HCT116 (cell line): ENCODE data around the gene RAD52. TPM values are rescaled to one million over a fixed set of nuclear protein-coding genes. Genes with fewer than 3 reads are reported as not detected.

Experiments used
- ATAC-seq: fragments of 200-7000 bp; cut with Tn5 transposase; 2 replicates; pipeline ENCODE4 v1.9.1; 2020; ENCODE audit warnings: mild to moderate bottlenecking, moderate library complexity
- BruUV-seq: library from RNA; stranded (reverse); fragments of 400-500 nt; replicated peaks from 2 replicates; lab custom pipeline; 2021; lab: Mats Ljungman, UMichigan
- CTCF ChIA-PET: fragments of 300-600 bp; sonication (Branson Sonifier 250); formaldehyde crosslinking; loops from one replicate; lab custom pipeline; 2021; ENCODE audit warnings: antibody characterized with exemption; lab: Charles Lee
- POLR2A ChIA-PET: fragments of 300-600, 350-600 bp; sonication (Branson Sonifier 250); formaldehyde crosslinking; loops from one replicate; lab custom pipeline; 2021; ENCODE audit warnings: antibody characterized with exemption; lab: Charles Lee
- RAD21 ChIA-PET, 2 experiments: fragments of 300-600 bp; sonication (Branson Sonifier 250); formaldehyde crosslinking; loops; one replicate each; lab custom pipeline; 2023; ENCODE audit warnings: low total read pairs in 2 of 2; ENCODE audit not compliant: uncharacterized antibody in 2 of 2, unreplicated experiment in 2 of 2, low non-redundant PET in 1 of 2; lab: Charles Lee
- DNase-seq: peaks from one replicate; pipeline ENCODE4 v3.0.0-alpha.2; 2010; ENCODE audit warnings: low read depth, low spot score
- H2AFZ ChIP-seq: fragments of 200-600 bp; shearing (Covaris generic), sonication (generic); 2 replicates; pipeline ENCODE4 v1.6.1; 2017; ENCODE audit warnings: low read depth, mixed run types, mixed read lengths, antibody characterized with exemption, low read length; ENCODE audit not compliant: poor library complexity, severe bottlenecking
- H3K27ac ChIP-seq: 2 replicates; pipeline ENCODE4 v1.5.1; 2012; ENCODE audit warnings: low read depth, low read length
- H3K27me3 ChIP-seq: fragments of 200-600 bp; sonication (generic); 2 replicates; pipeline ENCODE4 v1.6.1; 2016; ENCODE audit warnings: mixed run types, low read length, mixed read lengths; ENCODE audit not compliant: insufficient read depth
- H3K36me3 ChIP-seq, 2 experiments: fragments of 200-500 bp in 1 of 2; fragments of 200-600 bp in 1 of 2; sonication (Bioruptor generic) in 1 of 2; sonication (generic) in 1 of 2; 2 replicates each; pipeline versions ENCODE4 v1.5.1 to v1.6.1; 2014 to 2016; ENCODE audit warnings: low read length in 2 of 2, inconsistent platforms in 1 of 2, mixed read lengths in 1 of 2, mixed run types in 1 of 2; ENCODE audit not compliant: insufficient read depth in 2 of 2, control insufficient read depth in 1 of 2
- H3K4me1 ChIP-seq, 2 experiments: fragments of 200-600 bp in 1 of 2; sonication (generic) in 1 of 2; 2 replicates each; pipeline versions ENCODE4 v1.5.1 to v1.6.1; 2012 to 2017; ENCODE audit warnings: low read length in 2 of 2, inconsistent platforms in 1 of 2, mild to moderate bottlenecking in 1 of 2, mixed read lengths in 1 of 2, mixed run types in 1 of 2, moderate library complexity in 1 of 2; ENCODE audit not compliant: insufficient read depth in 2 of 2, control insufficient read depth in 1 of 2
- H3K4me2 ChIP-seq: fragments of 200-600 bp; sonication (generic); 2 replicates; pipeline ENCODE4 v1.6.1; 2017; ENCODE audit warnings: mixed run types, low read length, mixed read lengths
- H3K4me3 ChIP-seq, 2 experiments: fragments of 200-600 bp in 1 of 2; sonication (generic) in 1 of 2; replicated peaks in 1 of 2; 2 replicates each; pipeline ENCODE4 v1.5.1; 2011 to 2016; ENCODE audit warnings: low read length in 2 of 2, control low read depth in 1 of 2, low read depth in 1 of 2, mild to moderate bottlenecking in 1 of 2, mixed read lengths in 1 of 2, mixed run types in 1 of 2
- H3K79me2 ChIP-seq: fragments of 200-600 bp; sonication (generic); 2 replicates; pipeline ENCODE4 v1.6.1; 2017; ENCODE audit warnings: mild to moderate bottlenecking, mixed run types, low read length, moderate library complexity, mixed read lengths; ENCODE audit not compliant: insufficient read depth
- H3K9ac ChIP-seq: fragments of 200-600 bp; sonication (generic); 2 replicates; pipeline ENCODE4 v1.6.1; 2016; ENCODE audit warnings: low read length, mixed read lengths
- H3K9me2 ChIP-seq: fragments of 200-600 bp; sonication (generic), shearing (Covaris generic); 2 replicates; pipeline ENCODE4 v1.6.1; 2017; ENCODE audit warnings: mixed run types, mild to moderate bottlenecking, moderate library complexity; ENCODE audit not compliant: insufficient read depth
- H3K9me3 ChIP-seq, 2 experiments: fragments of 200-500 bp in 1 of 2; fragments of 200-600 bp in 1 of 2; sonication (Bioruptor generic) in 1 of 2; sonication (generic) in 1 of 2; 2 replicates each; pipeline ENCODE4 v1.6.1; 2014 to 2017; ENCODE audit warnings: low read length in 2 of 2, mixed read lengths in 2 of 2, inconsistent platforms in 1 of 2, low read depth in 1 of 2, mild to moderate bottlenecking in 1 of 2, mixed run types in 1 of 2, moderate library complexity in 1 of 2; ENCODE audit not compliant: control insufficient read depth in 1 of 2, insufficient read depth in 1 of 2
- H4K20me1 ChIP-seq: fragments of 200-600 bp; sonication (generic), shearing (Covaris generic); 2 replicates; pipeline ENCODE4 v1.6.1; 2017; ENCODE audit warnings: mixed run types, mild to moderate bottlenecking, moderate library complexity; ENCODE audit not compliant: insufficient read depth
- CBX3 ChIP-seq: IDR thresholded peaks from 2 replicates; pipeline ENCODE4 v1.6.1; 2012; ENCODE audit warnings: low read depth
- CTCF ChIP-seq, 3 experiments: fragments of 200-600 bp in 1 of 3; sonication (generic) in 1 of 3; IDR thresholded peaks in 2 of 3; conservative IDR thresholded peaks in 1 of 3; 2 replicates each; pipeline ENCODE4 v1.5.1; 2012 to 2017; ENCODE audit warnings: low read depth in 2 of 3, low read length in 2 of 3, antibody characterized with exemption in 1 of 3, borderline replicate concordance in 1 of 3, control low read depth in 1 of 3, mild to moderate bottlenecking in 1 of 3, mixed read lengths in 1 of 3, mixed run types in 1 of 3, moderate library complexity in 1 of 3; ENCODE audit not compliant: insufficient read depth in 1 of 3
- ZNF274 ChIP-seq: fragments of 200-500 bp; sonication (Bioruptor generic); IDR thresholded peaks from 2 replicates; pipeline ENCODE4 v1.6.1; 2014; ENCODE audit warnings: mild to moderate bottlenecking, low read depth, low read length, inconsistent platforms
- intact Hi-C: fragments of 100-400 bp; cut with micrococcal nuclease; formaldehyde crosslinking; loops from 2 replicates; pipeline ENCODE4 v1.10.0; 2022
- total RNA-seq: library from RNA; stranded (reverse); gene quantifications from one replicate; pipeline ENCODE4 v1.2.1, GENCODE V29; 2021; ENCODE audit not compliant: unreplicated experiment
- TF ChIP-seq, protein P1 (sequence below): IDR thresholded peaks from 2 replicates; pipeline ENCODE4 v1.6.1; 2012

RAD52 gene
- total RNA-seq, 1 experiment from 2014 or later, result 24.4 TPM

DNA sequence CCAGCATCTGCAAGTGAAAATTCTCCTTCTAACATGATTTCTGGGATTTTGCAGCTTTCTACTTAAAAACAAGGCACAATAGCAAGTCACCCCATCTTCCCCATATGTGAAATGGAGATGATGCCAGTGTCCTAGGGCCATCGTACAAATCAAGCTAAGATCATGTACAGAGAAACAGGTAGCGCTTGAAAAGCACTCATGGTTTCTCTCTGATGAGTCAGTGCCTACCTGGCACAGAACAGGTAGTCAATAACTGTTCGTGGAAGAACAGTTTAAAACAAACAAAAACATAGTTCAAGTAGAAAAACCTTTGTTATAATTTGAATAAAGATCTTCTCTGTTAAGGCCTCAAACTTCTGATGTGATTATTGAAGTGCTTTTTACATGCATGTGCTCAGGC is 46.9 kb downstream of the RAD52 start:
- DNase-seq (no peak), ATAC-seq (no peak)
- no peaks in the 10 kb centered on the region for H4K20me1 ChIP-seq
- ChIA-PET RAD21 (no interaction called here), POLR2A (no interaction called here), CTCF (no interaction called here)
- no peak overlapping the region for H3K27ac ChIP-seq
- H2AFZ ChIP-seq, result no peak overlapping the region
- intact Hi-C loops, result no loop called here
- H3K27me3 ChIP-seq, result no peaks in the 10 kb centered on the region
- H3K79me2 ChIP-seq, result no peaks in the 10 kb centered on the region
- BruUV-seq, result no TSS peak
- no peaks in the 10 kb centered on the region for H3K9me2 ChIP-seq
- H3K4me2 ChIP-seq, result no peak overlapping the region
- no peak for TF ChIP-seq ZNF274
- no peaks in the 10 kb centered on the region for H3K9me3 ChIP-seq
- H3K4me3 ChIP-seq, result no peak overlapping the region
- H3K4me1 ChIP-seq, result no peaks in the 10 kb centered on the region
- no peak overlapping the region for H3K9ac ChIP-seq
- peaks cover 28 to 47% of the 10 kb centered on the region in 2 experiments for H3K36me3 ChIP-seq

DNA sequence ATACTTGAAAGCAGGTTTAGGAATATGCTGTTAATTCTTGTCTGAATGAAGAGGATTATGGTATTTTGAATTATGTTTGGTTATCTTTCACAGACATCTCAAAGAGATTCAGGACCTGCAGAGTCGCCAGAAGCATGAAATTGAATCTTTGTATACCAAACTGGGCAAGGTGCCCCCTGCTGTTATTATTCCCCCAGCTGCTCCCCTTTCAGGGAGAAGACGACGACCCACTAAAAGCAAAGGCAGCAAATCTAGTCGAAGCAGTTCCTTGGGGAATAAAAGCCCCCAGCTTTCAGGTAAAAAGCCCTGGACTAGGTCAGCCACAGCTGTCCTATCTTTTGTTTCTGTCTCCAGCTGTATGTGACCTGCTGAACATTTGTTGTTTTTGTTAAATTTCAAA is 52.1 kb downstream of the RAD52 start:
- ChIA-PET CTCF (no interaction called here), RAD21 (no interaction called here), POLR2A (no interaction called here)
- intact Hi-C loops, result no loop called here
- no peaks in the 10 kb centered on the region for H3K9me3 ChIP-seq
- H3K4me2 ChIP-seq, result no peak overlapping the region
- no peak overlapping the region for H3K9ac ChIP-seq
- H3K79me2 ChIP-seq, result no peaks in the 10 kb centered on the region
- peaks cover 26 to 32% of the 10 kb centered on the region in 2 experiments for H3K36me3 ChIP-seq
- H4K20me1 ChIP-seq, result no peaks in the 10 kb centered on the region
- H3K27ac ChIP-seq, result no peak overlapping the region
- H3K4me3 ChIP-seq, result no peak overlapping the region
- H3K4me1 ChIP-seq, result no peaks in the 10 kb centered on the region
- ATAC-seq (no peak), DNase-seq (no peak)
- no peak overlapping the region for H2AFZ ChIP-seq
- TF ChIP-seq CBX3 (no peak), CTCF (IDR thresholded peaks at IDR 0.05 in 2 of 3, conservative IDR thresholded peaks at IDR 0.05 in 1 of 3; ENCODE audit: borderline replicate concordance in 1 of 3, insufficient read depth in 1 of 3, low read depth in 2 of 3, low read length in 2 of 3) (no peak)
- TF ChIP-seq, protein P1, sequence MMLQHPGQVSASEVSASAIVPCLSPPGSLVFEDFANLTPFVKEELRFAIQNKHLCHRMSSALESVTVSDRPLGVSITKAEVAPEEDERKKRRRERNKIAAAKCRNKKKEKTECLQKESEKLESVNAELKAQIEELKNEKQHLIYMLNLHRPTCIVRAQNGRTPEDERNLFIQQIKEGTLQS, result no peak
- BruUV-seq, result no TSS peak
- H3K27me3 ChIP-seq, result no peaks in the 10 kb centered on the region
- H3K9me2 ChIP-seq, result no peaks in the 10 kb centered on the region
